GM12878 (cell line): ENCODE results near the gene HES7. TPM values are rescaled to one million over a fixed set of nuclear protein-coding genes. Genes with fewer than 3 reads are reported as not detected.

Source experiments
- BACH1 ChIP-seq: fragments of 450-650 bp; IDR thresholded peaks from 2 replicates; pipeline ENCODE4 v1.6.1; 2017; ENCODE audit warnings: mild to moderate bottlenecking, borderline replicate concordance
- CHD1 ChIP-seq: IDR thresholded peaks from 2 replicates; pipeline ENCODE4 v1.6.1; 2012; ENCODE audit warnings: low read depth, low read length, improper control_type of control experiment
- ELK1 ChIP-seq: IDR thresholded peaks from 2 replicates; pipeline ENCODE4 v1.6.1; 2012; ENCODE audit warnings: low read depth, low read length, improper control_type of control experiment
- IKZF2 ChIP-seq, 2 experiments: fragments of 450-650 bp; IDR thresholded peaks; 2 replicates each; pipeline ENCODE4 v1.6.1; 2017; ENCODE audit warnings: mild to moderate bottlenecking in 2 of 2, moderate library complexity in 2 of 2
- KLF5 ChIP-seq: fragments of 450-650 bp; IDR thresholded peaks from 2 replicates; pipeline ENCODE4 v1.6.1; 2014; ENCODE audit warnings: mild to moderate bottlenecking; ENCODE audit not compliant: partially characterized antibody
- MLLT1 ChIP-seq: fragments of 450-650 bp; IDR thresholded peaks from 2 replicates; pipeline ENCODE4 v1.6.1; 2016; ENCODE audit warnings: mild to moderate bottlenecking
- NFYA ChIP-seq: IDR thresholded peaks from 2 replicates; pipeline ENCODE4 v1.6.1; 2011; ENCODE audit warnings: low read depth, mild to moderate bottlenecking, low read length, improper control_type of control experiment, borderline replicate concordance
- PAX8 ChIP-seq: fragments of 450-650 bp; IDR thresholded peaks from 2 replicates; pipeline ENCODE4 v1.6.1; 2017; ENCODE audit warnings: mild to moderate bottlenecking, moderate library complexity
- POLR2AphosphoS5 ChIP-seq: IDR thresholded peaks from 2 replicates; pipeline ENCODE4 v1.6.1; 2011; ENCODE audit warnings: mild to moderate bottlenecking, low read length, inconsistent platforms
- SIX5 ChIP-seq: IDR thresholded peaks from 2 replicates; pipeline ENCODE4 v1.6.1; 2011; ENCODE audit warnings: mild to moderate bottlenecking, low read depth, low read length, moderate library complexity; ENCODE audit not compliant: severe bottlenecking
- SUZ12 ChIP-seq: fragments of 200-600 bp; sonication (generic); IDR thresholded peaks from one replicate; pipeline ENCODE4 v1.6.1; 2018; ENCODE audit warnings: antibody characterized with exemption, mild to moderate bottlenecking; ENCODE audit not compliant: unreplicated experiment
- YBX1 ChIP-seq: fragments of 450-650 bp; IDR thresholded peaks from 2 replicates; pipeline ENCODE4 v1.6.1; 2016; ENCODE audit warnings: antibody characterized with exemption
- ZBTB33 ChIP-seq: fragments of 450-650 bp; IDR thresholded peaks from 2 replicates; pipeline ENCODE4 v1.6.1; 2017; ENCODE audit warnings: mild to moderate bottlenecking
- ZBTB4 ChIP-seq: fragments of 450-650 bp; formaldehyde crosslinking; IDR thresholded peaks from 2 replicates; pipeline ENCODE4 v1.4.0; 2022; ENCODE audit warnings: mild to moderate bottlenecking, moderate library complexity
- polyA plus RNA-seq, 11 experiments: library from polyadenylated mRNA; depleted of rRNA in 4 of 11; unstranded in 6 of 11; stranded (reverse) in 5 of 11; fragments of >200 nt; fragmentation: Nextera tagmentation in 4 of 11; fragmentation: Illumina TruSeq in 1 of 11; extraction: Ambion mirVana in 4 of 11; extraction: Trizol in 1 of 11; gene quantifications; 1 replicate in 1 of 11; 2 replicates in 10 of 11; pipeline versions ENCODE4 v1.2.1 to v1.2.3, GENCODE V29; 2011 to 2016; ENCODE audit warnings: inconsistent platforms in 2 of 11, missing spikeins in 2 of 11, low read depth in 1 of 11
- total RNA-seq, 4 experiments: library from RNA; depleted of rRNA in 3 of 4; stranded (reverse); fragments of >200 nt in 3 of 4; fragmentation: Illumina TruSeq in 1 of 4; extraction: Trizol in 1 of 4; gene quantifications; 2 replicates each; pipeline versions ENCODE4 v1.2.1 to v1.2.3, GENCODE V29; 2013 to 2021
- TF ChIP-seq, protein P1 (sequence below): IDR thresholded peaks from 2 replicates; pipeline ENCODE4 v1.6.1; 2012; ENCODE audit warnings: mild to moderate bottlenecking, low read depth, low read length
- TF ChIP-seq, protein P2 (sequence below): fragments of 150-350 bp; IDR thresholded peaks from 2 replicates; pipeline ENCODE4 v1.6.1; 2014; ENCODE audit warnings: mild to moderate bottlenecking, low read depth, low read length

The HES7 gene
- total and polyA plus RNA-seq, 10 of the 15 experiments (the other 5 are each of a cell fraction or from before 2014, with no cell fraction given), result 0.07 to 1.3 (median 0.63) TPM; not detected in 4

- 0 out of 2 replicates have a peak, but pooled peaks have one; percentile 20 for TF ChIP-seq MLLT1
- TF ChIP-seq NFYA, result no peak
- no peak for TF ChIP-seq PAX8
- TF ChIP-seq, protein P1, sequence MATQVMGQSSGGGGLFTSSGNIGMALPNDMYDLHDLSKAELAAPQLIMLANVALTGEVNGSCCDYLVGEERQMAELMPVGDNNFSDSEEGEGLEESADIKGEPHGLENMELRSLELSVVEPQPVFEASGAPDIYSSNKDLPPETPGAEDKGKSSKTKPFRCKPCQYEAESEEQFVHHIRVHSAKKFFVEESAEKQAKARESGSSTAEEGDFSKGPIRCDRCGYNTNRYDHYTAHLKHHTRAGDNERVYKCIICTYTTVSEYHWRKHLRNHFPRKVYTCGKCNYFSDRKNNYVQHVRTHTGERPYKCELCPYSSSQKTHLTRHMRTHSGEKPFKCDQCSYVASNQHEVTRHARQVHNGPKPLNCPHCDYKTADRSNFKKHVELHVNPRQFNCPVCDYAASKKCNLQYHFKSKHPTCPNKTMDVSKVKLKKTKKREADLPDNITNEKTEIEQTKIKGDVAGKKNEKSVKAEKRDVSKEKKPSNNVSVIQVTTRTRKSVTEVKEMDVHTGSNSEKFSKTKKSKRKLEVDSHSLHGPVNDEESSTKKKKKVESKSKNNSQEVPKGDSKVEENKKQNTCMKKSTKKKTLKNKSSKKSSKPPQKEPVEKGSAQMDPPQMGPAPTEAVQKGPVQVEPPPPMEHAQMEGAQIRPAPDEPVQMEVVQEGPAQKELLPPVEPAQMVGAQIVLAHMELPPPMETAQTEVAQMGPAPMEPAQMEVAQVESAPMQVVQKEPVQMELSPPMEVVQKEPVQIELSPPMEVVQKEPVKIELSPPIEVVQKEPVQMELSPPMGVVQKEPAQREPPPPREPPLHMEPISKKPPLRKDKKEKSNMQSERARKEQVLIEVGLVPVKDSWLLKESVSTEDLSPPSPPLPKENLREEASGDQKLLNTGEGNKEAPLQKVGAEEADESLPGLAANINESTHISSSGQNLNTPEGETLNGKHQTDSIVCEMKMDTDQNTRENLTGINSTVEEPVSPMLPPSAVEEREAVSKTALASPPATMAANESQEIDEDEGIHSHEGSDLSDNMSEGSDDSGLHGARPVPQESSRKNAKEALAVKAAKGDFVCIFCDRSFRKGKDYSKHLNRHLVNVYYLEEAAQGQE, result no peak
- no peak for TF ChIP-seq CHD1
- TF ChIP-seq SIX5, result no peak
- 0 out of 2 replicates have a peak, but pooled peaks have one; percentile 17 for TF ChIP-seq ELK1
- TF ChIP-seq YBX1, result no peak
- TF ChIP-seq, protein P2, sequence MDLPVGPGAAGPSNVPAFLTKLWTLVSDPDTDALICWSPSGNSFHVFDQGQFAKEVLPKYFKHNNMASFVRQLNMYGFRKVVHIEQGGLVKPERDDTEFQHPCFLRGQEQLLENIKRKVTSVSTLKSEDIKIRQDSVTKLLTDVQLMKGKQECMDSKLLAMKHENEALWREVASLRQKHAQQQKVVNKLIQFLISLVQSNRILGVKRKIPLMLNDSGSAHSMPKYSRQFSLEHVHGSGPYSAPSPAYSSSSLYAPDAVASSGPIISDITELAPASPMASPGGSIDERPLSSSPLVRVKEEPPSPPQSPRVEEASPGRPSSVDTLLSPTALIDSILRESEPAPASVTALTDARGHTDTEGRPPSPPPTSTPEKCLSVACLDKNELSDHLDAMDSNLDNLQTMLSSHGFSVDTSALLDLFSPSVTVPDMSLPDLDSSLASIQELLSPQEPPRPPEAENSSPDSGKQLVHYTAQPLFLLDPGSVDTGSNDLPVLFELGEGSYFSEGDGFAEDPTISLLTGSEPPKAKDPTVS, result no peak
- TF ChIP-seq POLR2AphosphoS5, result peak; percentile 39; the same call in 1 of the 2 replicates
- TF ChIP-seq IKZF2 (IDR thresholded peaks at IDR 0.05), result peak; percentile 38 to 64; a peak in 1 of 4 replicates
- no peak for TF ChIP-seq ZBTB4 (CRISPR knock-in tag)
- TF ChIP-seq SUZ12, result no peak
- TF ChIP-seq BACH1, result no peak
- no peak for TF ChIP-seq KLF5
- no peak for TF ChIP-seq ZBTB33
These were observed 30.2 kb upstream of the HES7 start (continued) for GRCh38 chr17:8153957-8154607.
